T-helper 1 cell treated with Interleukin-12 subunit alpha and Interleukin-12 subunit beta and Interleukin-4 antibody, amounts not matched to agents 30 ng/mL and 1 ng/mL, for 36 hours (primary cell): ENCODE data around the gene CCDC170. TPM values are rescaled to one million over a fixed set of nuclear protein-coding genes. Genes with fewer than 3 reads are reported as not detected.
"Not testable (repeated sequence)": the region's sequence is repeated elsewhere in the genome, so short reads cannot be mapped to it uniquely, and the experiment has no call there.

Source experiments
- intact Hi-C: fragments of 100-400 bp; cut with micrococcal nuclease; formaldehyde crosslinking; loops from one replicate; pipeline ENCODE4 v1.15.1; 2024
- total RNA-seq: library from RNA; stranded (reverse); gene quantifications from 2 replicates; pipeline ENCODE4 v1.2.3, GENCODE V29; 2022

The CCDC170 gene
- total RNA-seq, 1 donor from 2014 or later = not detected

GRCh38 chr6:151544453-151544852, 50.6 kb downstream of the CCDC170 start:
- intact Hi-C loops = no loop called here

GRCh38 chr6:151544884-151545283, 51.1 kb downstream of the CCDC170 start:
- intact Hi-C loops = not testable (repeated sequence)

DNA sequence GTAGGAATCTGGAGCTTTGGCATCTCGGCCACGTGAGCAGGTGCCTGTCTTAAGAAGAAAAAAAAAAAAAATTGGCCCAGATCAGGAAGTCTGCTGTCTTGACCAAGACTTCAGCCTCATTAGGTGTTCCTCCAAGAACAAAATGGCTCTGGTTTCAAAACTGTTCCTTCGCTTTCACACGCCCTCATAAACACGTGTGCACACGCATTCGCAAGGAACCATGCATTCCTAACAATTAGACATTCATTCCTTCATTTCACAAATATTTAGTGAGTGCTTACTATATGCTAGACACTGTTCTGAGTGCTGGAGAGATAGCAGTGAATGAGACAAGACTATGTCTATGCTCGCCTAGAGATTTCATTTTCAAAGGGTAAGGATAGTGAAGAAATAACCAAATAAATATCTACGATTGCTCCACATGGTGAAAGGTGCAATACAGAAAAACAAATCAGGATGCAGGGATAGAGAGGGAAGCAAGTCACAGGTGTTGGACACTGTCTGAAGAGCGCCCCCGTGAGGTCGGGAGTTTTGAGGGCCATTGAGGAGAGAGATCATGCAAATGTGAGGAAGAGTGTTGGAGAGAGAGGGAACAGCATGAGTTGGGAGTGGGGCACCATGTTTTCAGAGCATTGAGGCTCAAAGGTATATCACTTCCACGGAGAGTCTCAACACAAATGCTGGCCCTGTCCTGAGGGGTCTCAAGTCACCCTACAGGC, 53.3 kb downstream of the CCDC170 start:
- intact Hi-C loops = no loop called here

GRCh38 chr6:151548201-151548600, 54.4 kb downstream of the CCDC170 start:
- intact Hi-C loops = no loop called here

DNA sequence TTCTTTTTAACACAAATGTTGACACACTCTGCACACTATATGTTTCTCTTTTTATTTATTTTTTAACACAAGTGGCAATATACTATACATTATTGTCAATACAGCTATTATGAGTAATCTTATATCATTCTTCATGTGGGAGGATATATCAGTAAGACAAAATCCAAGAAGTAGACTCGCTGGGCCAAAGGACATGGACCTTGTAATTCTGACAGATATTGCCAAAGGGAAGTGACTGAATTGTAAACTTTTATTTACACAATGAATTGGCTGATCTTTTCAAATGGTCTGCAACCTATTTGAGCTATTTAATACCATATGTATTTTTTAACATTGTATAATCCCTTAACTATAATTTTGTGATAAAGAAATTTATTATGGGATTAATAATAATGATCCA, 56.0 kb downstream of the CCDC170 start:
- intact Hi-C loops = no loop called here

- intact Hi-C loops = no loop called here
Observed at GRCh38 chr6:151550618-151551017, 56.8 kb downstream of the CCDC170 start.

DNA sequence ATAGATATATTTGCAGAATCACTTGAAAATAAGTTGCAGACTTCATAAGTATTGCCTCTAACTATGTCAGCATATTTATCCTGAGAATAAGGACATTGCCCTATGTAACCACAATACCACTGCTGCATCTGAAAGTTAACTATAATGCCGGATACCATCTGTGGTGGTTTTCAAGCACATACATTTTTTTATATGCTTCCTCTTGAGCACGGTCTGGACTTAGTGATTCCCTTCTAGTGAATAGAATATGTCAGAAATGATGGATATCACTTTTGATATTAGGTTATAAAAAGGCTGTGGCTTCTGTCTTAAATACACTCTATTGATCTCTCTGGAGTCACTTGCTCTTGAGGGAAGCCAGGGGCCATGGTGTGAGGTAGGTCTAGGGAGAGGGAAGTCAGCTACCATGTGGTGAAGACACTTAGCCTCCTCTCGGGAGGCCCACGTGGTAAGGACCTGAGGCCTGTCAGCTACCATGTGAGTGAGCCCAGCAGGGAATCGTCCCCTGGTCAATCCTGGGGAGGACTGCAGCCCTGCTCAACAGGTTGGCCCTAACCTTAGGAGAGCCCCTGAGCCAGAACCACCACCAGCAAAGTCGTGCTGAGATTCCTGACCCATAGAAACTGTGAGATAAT, 57.5 kb downstream of the CCDC170 start:
- intact Hi-C loops = no loop called here

- intact Hi-C loops = no loop called here
Observed at GRCh38 chr6:151553416-151554165, 59.8 kb downstream of the CCDC170 start.

GRCh38 chr6:151561238-151561637, 67.4 kb downstream of the CCDC170 start:
- intact Hi-C loops = no loop called here

GRCh38 chr6:151564654-151565053, 70.8 kb downstream of the CCDC170 start:
- intact Hi-C loops = no loop called here

GRCh38 chr6:151565940-151566339, 72.1 kb downstream of the CCDC170 start:
- intact Hi-C loops = no loop called here

GRCh38 chr6:151566557-151566956, 72.7 kb downstream of the CCDC170 start:
- intact Hi-C loops = no loop called here

- intact Hi-C loops = no loop called here
Observed at GRCh38 chr6:151576633-151577032, 82.8 kb downstream of the CCDC170 start.

DNA sequence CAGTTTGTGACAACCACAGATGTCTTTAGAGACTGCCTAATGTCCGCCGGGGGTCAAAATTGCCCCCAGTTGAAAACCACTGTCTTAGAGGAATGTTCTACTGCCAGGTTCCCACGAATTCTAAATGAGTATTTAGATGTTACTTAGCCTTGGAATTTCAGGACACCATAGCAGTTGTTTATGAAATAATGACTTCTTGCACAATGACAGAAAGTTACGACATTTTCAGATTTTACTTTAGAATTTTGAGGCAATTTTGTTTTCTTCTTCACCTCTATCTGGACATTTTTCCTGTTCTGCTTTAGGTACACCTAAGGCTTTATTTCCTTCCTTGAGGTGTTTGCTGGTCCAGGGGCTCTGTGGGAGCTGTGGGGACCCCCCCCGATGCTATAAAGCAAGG, 83.4 kb downstream of the CCDC170 start:
- intact Hi-C loops = no loop called here

DNA sequence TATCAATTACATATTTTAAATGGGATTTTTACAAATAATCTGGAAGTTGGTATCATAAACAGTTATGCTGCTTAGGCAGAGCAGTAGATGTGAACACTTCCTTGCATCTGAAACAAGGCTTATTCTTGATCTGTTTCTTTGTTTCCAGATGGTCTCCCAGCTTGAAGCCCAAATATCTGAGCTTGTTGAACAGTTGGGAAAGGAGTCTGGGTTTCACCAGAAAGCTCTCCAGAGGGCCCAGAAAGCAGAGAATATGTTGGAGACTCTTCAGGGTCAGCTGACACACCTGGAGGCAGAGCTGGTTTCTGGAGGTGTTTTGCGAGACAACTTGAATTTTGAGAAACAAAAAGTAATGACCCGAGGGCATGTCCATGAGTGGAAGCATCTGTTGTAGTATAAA, 91.9 kb downstream of the CCDC170 start:
- intact Hi-C loops = no loop called here

DNA sequence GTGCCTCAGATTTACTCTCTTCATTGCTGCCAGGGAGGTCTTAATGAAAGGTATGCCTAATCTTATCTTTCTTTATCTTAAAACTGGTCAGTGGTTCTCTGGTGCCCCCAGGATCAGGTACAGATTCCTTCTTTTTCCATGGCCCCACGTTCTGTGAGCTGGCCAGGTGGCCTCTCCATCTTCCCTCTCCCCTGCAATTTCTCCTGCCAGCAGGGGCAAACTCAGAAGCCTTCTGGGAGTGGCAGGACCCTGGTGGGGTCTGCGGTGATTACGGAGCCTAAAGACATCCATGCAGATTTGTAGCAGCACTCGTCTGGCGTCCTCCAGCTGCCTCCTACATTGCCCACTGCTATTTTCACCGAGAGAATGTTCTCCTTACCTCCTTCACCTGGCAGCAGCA, 95.8 kb downstream of the CCDC170 start:
- intact Hi-C loops = no loop called here

GRCh38 chr6:151590742-151591141, 96.9 kb downstream of the CCDC170 start:
- intact Hi-C loops = no loop called here

GRCh38 chr6:151592449-151593159, 98.8 kb downstream of the CCDC170 start:
- intact Hi-C loops = no loop called here

- intact Hi-C loops = no loop called here
Observed at GRCh38 chr6:151609146-151609902, 115.5 kb downstream of the CCDC170 start.

GRCh38 chr6:151610326-151610725, 116.5 kb downstream of the CCDC170 start:
- intact Hi-C loops = no loop called here

DNA sequence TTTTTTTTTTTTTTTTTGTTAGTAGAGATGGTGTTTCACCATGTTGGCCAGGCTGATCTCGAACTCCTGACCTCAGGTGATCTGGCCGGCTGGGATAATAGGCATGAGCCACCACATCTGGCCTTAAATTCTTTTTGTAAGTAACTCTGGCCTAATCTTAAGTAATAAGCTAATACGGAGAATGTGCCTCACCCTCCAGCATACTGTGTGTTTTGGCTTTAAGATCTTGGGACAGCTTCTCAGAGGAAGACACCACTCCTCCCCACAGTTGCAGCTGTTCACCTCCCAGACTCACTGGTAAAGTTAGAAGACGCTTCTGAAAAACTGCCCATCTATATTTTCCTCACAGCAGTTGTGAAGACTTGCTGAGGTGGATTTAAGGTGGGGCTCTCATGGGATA, 120.8 kb downstream of the CCDC170 start:
- intact Hi-C loops = no loop called here
